Fibroblast of villous mesenchyme (primary cell): ENCODE data around the gene AIM2. TPM values are rescaled to one million over a fixed set of nuclear protein-coding genes. Genes with fewer than 3 reads are reported as not detected.

Experiments used
- DNase-seq: peaks from one replicate; pipeline ENCODE4 v3.0.0-alpha.2; 2010; ENCODE audit warnings: low read depth
- H3K4me3 ChIP-seq: 2 replicates; pipeline ENCODE4 v1.5.1; 2011; ENCODE audit warnings: low read depth, mild to moderate bottlenecking, low read length
- total RNA-seq: library from RNA; depleted of rRNA; stranded (reverse); fragments of >200 nt; gene quantifications from 2 replicates; pipeline ENCODE4 v1.2.3, GENCODE V29; 2012
- TF ChIP-seq, protein P1 (sequence below): IDR thresholded peaks from 2 replicates; pipeline ENCODE4 v1.5.1; 2012; ENCODE audit warnings: low read depth, mild to moderate bottlenecking, low read length; ENCODE audit not compliant: insufficient read depth

Gene AIM2
- total RNA-seq, 1 donor, result not detected

GRCh38 chr1:159089184-159089791 lies 12.7 kb upstream of the AIM2 start:
- DNase-seq, result no peak
- H3K4me3 ChIP-seq, result no peak overlapping the region
- TF ChIP-seq, protein P1, sequence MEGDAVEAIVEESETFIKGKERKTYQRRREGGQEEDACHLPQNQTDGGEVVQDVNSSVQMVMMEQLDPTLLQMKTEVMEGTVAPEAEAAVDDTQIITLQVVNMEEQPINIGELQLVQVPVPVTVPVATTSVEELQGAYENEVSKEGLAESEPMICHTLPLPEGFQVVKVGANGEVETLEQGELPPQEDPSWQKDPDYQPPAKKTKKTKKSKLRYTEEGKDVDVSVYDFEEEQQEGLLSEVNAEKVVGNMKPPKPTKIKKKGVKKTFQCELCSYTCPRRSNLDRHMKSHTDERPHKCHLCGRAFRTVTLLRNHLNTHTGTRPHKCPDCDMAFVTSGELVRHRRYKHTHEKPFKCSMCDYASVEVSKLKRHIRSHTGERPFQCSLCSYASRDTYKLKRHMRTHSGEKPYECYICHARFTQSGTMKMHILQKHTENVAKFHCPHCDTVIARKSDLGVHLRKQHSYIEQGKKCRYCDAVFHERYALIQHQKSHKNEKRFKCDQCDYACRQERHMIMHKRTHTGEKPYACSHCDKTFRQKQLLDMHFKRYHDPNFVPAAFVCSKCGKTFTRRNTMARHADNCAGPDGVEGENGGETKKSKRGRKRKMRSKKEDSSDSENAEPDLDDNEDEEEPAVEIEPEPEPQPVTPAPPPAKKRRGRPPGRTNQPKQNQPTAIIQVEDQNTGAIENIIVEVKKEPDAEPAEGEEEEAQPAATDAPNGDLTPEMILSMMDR, result peak; percentile 45

GRCh38 chr1:159088546-159089183 lies 12.1 kb upstream of the AIM2 start:
- TF ChIP-seq, protein P1, result no peak
- H3K4me3 ChIP-seq, result no peak overlapping the region
- DNase-seq, result no peak

DNA sequence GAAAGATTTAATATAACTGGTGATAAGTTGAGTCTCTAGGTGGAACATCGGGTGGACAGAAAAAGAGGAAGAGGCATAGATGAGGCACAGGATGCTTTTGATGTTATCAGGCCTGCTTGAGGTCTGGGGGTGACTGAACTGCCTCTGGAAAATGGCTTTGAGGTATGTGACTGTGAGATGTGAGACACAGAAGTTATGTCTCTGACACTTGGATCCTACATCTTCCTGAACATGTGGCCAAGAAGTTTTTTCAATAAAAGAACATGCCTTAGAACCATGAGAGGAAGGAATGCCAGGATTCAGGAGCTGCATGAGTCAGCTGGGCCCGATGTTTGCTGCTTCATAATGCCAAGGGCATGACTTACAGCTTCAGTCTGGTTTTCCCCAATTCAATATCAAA lies 11.5 kb upstream of the AIM2 start:
- TF ChIP-seq, protein P1, result no peak
- peak; percentile 56 for DNase-seq
- H3K4me3 ChIP-seq, result no peak overlapping the region

GRCh38 chr1:159084867-159085266 lies 8.3 kb upstream of the AIM2 start:
- TF ChIP-seq, protein P1, result no peak
- DNase-seq, result no peak
- H3K4me3 ChIP-seq, result no peak overlapping the region

DNA sequence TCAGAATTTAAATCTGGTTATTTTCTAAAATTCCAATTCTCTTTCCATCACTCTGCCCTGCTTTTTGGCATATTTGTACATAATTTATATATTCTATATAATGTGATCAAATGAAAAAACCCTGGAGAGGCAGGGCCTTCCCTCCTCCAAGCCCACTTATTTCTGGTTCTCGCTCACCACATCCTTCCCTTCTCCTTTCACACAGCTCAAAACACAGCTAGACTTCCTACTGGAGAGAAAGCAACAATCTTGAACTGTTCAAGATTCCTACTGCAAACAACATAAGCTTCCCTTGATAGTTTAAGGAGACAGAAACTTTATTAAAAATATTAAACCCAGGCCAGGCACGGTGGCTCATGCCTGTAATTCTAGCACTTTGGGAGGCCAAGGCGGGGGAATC lies 7.6 kb upstream of the AIM2 start:
- H3K4me3 ChIP-seq, result no peak overlapping the region
- DNase-seq, result no peak
- TF ChIP-seq, protein P1, result no peak

DNA sequence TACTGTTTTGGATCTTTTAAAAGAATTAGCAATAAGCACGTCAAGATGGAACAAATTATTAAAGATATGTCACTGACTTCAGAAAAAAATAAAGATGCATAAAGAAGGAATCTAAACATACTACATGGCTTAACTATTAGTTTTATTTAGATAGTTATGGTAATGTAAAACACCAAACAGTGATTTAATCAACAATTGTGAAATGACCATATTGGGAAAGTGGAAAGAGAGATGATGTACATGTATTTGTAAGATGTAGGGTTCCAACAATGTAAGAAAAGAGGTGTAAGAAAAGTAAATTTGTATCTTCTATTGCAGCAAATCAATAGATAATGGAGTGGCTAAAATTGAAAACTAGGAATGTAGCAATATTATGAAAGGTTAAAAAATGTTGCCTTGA lies 6.4 kb upstream of the AIM2 start:
- DNase-seq, result no peak
- H3K4me3 ChIP-seq, result no peak overlapping the region
- TF ChIP-seq, protein P1, result no peak
